Measurements from ENCODE around the gene POLRMT.

Gene POLRMT

DNA sequence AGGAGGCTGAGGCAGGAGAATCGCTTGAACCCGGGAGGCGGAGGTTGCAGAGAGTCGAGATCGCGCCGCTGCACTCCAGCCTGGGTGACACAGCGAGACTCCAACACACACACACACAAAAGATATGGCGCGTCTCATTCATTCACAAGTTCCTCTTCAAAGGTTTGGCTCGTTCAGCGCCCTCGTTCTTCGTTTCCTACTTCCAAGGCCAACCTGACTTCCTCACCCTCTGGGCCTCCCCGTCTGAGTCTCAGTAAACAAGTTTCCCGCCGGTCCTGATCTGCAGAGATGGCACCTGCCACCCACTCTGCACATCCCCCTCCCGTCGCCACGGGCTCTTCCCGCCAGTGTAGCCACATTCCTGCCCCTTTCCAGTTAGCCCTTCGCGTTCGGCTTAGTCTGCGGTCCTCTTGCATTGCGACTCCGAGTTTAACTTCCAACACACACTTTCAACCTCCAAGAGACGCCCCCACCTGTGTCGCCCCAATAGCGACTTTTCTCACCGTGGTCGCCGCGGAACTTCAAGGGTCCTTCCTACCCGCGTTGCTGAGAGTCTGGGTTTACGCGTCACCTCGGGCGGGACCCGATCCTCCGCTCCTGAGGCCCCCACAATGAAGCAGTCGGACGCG is 62.3 kb downstream of the POLRMT start:
- TF ChIP-seq, protein P1, sequence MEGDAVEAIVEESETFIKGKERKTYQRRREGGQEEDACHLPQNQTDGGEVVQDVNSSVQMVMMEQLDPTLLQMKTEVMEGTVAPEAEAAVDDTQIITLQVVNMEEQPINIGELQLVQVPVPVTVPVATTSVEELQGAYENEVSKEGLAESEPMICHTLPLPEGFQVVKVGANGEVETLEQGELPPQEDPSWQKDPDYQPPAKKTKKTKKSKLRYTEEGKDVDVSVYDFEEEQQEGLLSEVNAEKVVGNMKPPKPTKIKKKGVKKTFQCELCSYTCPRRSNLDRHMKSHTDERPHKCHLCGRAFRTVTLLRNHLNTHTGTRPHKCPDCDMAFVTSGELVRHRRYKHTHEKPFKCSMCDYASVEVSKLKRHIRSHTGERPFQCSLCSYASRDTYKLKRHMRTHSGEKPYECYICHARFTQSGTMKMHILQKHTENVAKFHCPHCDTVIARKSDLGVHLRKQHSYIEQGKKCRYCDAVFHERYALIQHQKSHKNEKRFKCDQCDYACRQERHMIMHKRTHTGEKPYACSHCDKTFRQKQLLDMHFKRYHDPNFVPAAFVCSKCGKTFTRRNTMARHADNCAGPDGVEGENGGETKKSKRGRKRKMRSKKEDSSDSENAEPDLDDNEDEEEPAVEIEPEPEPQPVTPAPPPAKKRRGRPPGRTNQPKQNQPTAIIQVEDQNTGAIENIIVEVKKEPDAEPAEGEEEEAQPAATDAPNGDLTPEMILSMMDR (IDR thresholded peaks at IDR 0.05; ENCODE audit: low read depth, low read length, missing control alignments), result no peak
- peak overlapping the region; percentile 59 for H3K4me3 ChIP-seq (ENCODE audit: low read depth, low read length)
- DNase-seq (ENCODE audit: low read depth), result no peak

GRCh38 chr19:570251-570686 is 63.1 kb downstream of the POLRMT start:
- no peak for DNase-seq (ENCODE audit: low read depth)
- TF ChIP-seq, protein P1 (IDR thresholded peaks at IDR 0.05; ENCODE audit: low read depth, low read length, missing control alignments), result no peak
- H3K4me3 ChIP-seq (ENCODE audit: low read depth, low read length), result no peak overlapping the region

DNA sequence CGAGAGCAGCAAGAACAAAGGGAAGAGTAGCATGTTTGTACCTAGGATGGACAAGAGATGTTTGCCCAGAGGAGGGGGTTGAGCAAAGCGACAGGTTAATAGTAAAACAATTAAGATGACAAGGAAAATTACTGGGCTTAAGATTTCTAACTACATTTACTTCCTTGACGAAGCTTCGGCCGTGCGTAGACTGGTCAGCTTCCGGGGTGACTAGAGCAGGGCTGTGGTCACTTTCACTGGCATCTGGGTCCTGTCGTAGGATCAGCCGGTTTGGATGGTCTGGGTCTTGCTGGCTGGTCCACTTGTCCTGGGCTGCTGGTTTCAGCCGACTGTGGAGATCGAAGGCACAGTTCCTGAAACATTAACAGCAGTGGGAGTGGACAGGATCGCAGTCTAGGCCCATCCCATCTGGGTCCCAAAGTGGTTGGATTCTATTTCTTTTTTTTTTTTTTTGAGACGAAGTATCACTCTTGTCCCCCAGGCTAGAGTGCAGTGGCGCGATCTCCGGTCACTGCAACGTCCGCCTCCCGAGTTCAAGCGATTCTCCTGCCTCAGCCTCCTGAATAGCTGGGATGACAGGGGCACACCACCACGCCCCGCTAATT is 65.9 kb downstream of the POLRMT start:
- DNase-seq (ENCODE audit: low read depth), result no peak
- TF ChIP-seq, protein P1 (IDR thresholded peaks at IDR 0.05; ENCODE audit: low read depth, low read length, missing control alignments), result no peak
- H3K4me3 ChIP-seq (ENCODE audit: low read depth, low read length), result no peak overlapping the region

Measured in GM12864 (cell line).